Measurements from ENCODE around the gene KBTBD4. TPM values are rescaled to one million over a fixed set of nuclear protein-coding genes. Genes with fewer than 3 reads are reported as not detected.

The KBTBD4 gene
- total RNA-seq, 2 donors from 2014 or later = 3.6 to 6.7 TPM

- intact Hi-C loops (cut with DNase I) = no loop called here
- Histone ChIP-seq H3K36me3 (replicated peaks in 1 of 2; ENCODE audit: insufficient read depth in 1 of 2, low read depth in 2 of 2) (no peaks in the 10 kb centered on the region), H3K27me3 (peaks cover 0 to 20% of the 10 kb centered on the region in 2 donors), H3K4me1 (peaks cover 13% of the 10 kb centered on the region), H3K27ac (no peak overlapping the region), H3K9me3 (no peaks in the 10 kb centered on the region), H3K4me3 (no peak overlapping the region)
- WGBS, 2 donors = 91 to 94% methylated on average over 1 of the region's 1 CpG
- DNase-seq (no peak), ATAC-seq (no peak)
- TF ChIP-seq CTCF (IDR thresholded peaks at IDR 0.05) (no peak), POLR2A (IDR thresholded peaks at IDR 0.05) (no peak)
These were observed 17.2 kb upstream of the KBTBD4 start for GRCh38 chr11:47595967-47596366.

GRCh38 chr11:47595029-47595428 lies 16.3 kb upstream of the KBTBD4 start:
- peaks cover 0 to 26% of the 10 kb centered on the region in 2 donors for H3K27me3 ChIP-seq
- no peak for DNase-seq
- intact Hi-C loops (cut with DNase I) = no loop called here

GRCh38 chr11:47593934-47594855 lies 15.4 kb upstream of the KBTBD4 start, which contains the start of gene C1QTNF4:
TSS of gene C1QTNF4 (minus strand) at chr11:47594411. CDS start at chr11:47590810, 3,601 bp downstream.
- Histone ChIP-seq H3K27ac (no peak within 1 kb of the TSS), H3K36me3 (replicated peaks in 1 of 2; ENCODE audit: insufficient read depth in 1 of 2, low read depth in 2 of 2) (no peaks in the 10 kb centered on the region), H3K4me3 (no peak within 1 kb of the TSS), H3K27me3 (peaks cover 0 to 29% of the 10 kb centered on the region in 2 donors), H3K4me1 (peaks cover 13% of the 10 kb centered on the region), H3K9me3 (no peaks in the 10 kb centered on the region)
- TF ChIP-seq POLR2A (IDR thresholded peaks at IDR 0.05) (no peak), CTCF (IDR thresholded peaks at IDR 0.05) (no peak)
- ATAC-seq (peak; percentile 28), DNase-seq (no peak)
- 4 to 11% methylated on average over 22 to 32 of the region's 48 CpGs for WGBS, 2 donors
- intact Hi-C loops (cut with DNase I) = no loop called here

More at GRCh38 chr11:47595029-47595428, 16.3 kb upstream of the KBTBD4 start:
- no peak for ATAC-seq
- Histone ChIP-seq H3K27ac (no peak overlapping the region), H3K9me3 (no peaks in the 10 kb centered on the region), H3K36me3 (replicated peaks in 1 of 2; ENCODE audit: insufficient read depth in 1 of 2, low read depth in 2 of 2) (no peaks in the 10 kb centered on the region), H3K4me3 (no peak overlapping the region), H3K4me1 (peaks cover 13% of the 10 kb centered on the region)
- TF ChIP-seq POLR2A (IDR thresholded peaks at IDR 0.05) = no peak
- TF ChIP-seq CTCF (IDR thresholded peaks at IDR 0.05) = no peak
- 48 to 61% methylated on average over 6 to 7 of the region's 7 CpGs for WGBS, 2 donors

GRCh38 chr11:47593492-47593933 lies 14.7 kb upstream of the KBTBD4 start:
- intact Hi-C loops (cut with DNase I) = no loop called here
- ATAC-seq = peak; percentile 16
- peaks cover 0 to 29% of the 10 kb centered on the region in 2 donors for H3K27me3 ChIP-seq

More at GRCh38 chr11:47593492-47593933, 14.7 kb upstream of the KBTBD4 start:
- Histone ChIP-seq H3K4me1 (peaks cover 13% of the 10 kb centered on the region), H3K9me3 (no peaks in the 10 kb centered on the region), H3K4me3 (no peak overlapping the region), H3K27ac (no peak overlapping the region), H3K36me3 (replicated peaks in 1 of 2; ENCODE audit: insufficient read depth in 1 of 2, low read depth in 2 of 2) (no peaks in the 10 kb centered on the region)
- DNase-seq = no peak
- TF ChIP-seq CTCF (IDR thresholded peaks at IDR 0.05) (no peak), POLR2A (IDR thresholded peaks at IDR 0.05) (no peak)
- 10 to 15% methylated on average over 6 of the region's 6 CpGs for WGBS, 2 donors
